Activated CD4-positive, alpha-beta T cell treated with anti-CD3 and anti-CD28 coated beads, Interleukin-2, amount 10 ng/mL, durations not matched to agents 24 days and 14 days (primary cell): Measurements from ENCODE around the gene APLF. TPM values are rescaled to one million over a fixed set of nuclear protein-coding genes. Genes with fewer than 3 reads are reported as not detected.
"Not testable (repeated sequence)": the region's sequence is repeated elsewhere in the genome, so short reads cannot be mapped to it uniquely, and the experiment has no call there.

Source experiments
- DNase-seq: peaks from one replicate; pipeline ENCODE4 v3.0.0; 2022
- H3K27ac Mint-ChIP-seq: one replicate; pipeline ENCODE4 v1.8.0; 2022; ENCODE audit warnings: mild to moderate bottlenecking, mixed read lengths
- H3K27me3 Mint-ChIP-seq: one replicate; pipeline ENCODE4 v1.8.0; 2022; ENCODE audit warnings: mixed read lengths
- H3K36me3 Mint-ChIP-seq: one replicate; pipeline ENCODE4 v1.8.0; 2022; ENCODE audit warnings: low read depth, mild to moderate bottlenecking, mixed read lengths
- H3K4me1 Mint-ChIP-seq: one replicate; pipeline ENCODE4 v1.8.0; 2021; ENCODE audit warnings: mixed read lengths
- H3K4me3 Mint-ChIP-seq: one replicate; pipeline ENCODE4 v1.8.0; 2022; ENCODE audit warnings: mild to moderate bottlenecking, moderate library complexity, mixed read lengths
- H3K9me3 Mint-ChIP-seq: one replicate; pipeline ENCODE4 v1.8.0; 2021; ENCODE audit warnings: mixed read lengths
- intact Hi-C: fragments of 100-400 bp; cut with micrococcal nuclease; formaldehyde crosslinking; loops from one replicate; pipeline ENCODE4 v1.15.1; 2023
- total RNA-seq: library from RNA; stranded (reverse); gene quantifications from 2 replicates; pipeline ENCODE4 v1.2.3, GENCODE V29; 2022

The APLF gene
- total RNA-seq, 1 donor from 2014 or later, result 2.0 TPM

- Mint-ChIP-seq H3K9me3 (no peaks in the 10 kb centered on the region), H3K27me3 (peaks cover 7% of the 10 kb centered on the region), H3K4me1 (no peaks in the 10 kb centered on the region), H3K36me3 (no peaks in the 10 kb centered on the region), H3K4me3 (no peak overlapping the region), H3K27ac (no peak overlapping the region)
- no peak for DNase-seq
- intact Hi-C loops, result no loop called here
Observed at GRCh38 chr2:68566362-68566761, 99.0 kb downstream of the APLF start.

GRCh38 chr2:68568116-68568515 is 100.7 kb downstream of the APLF start:
- Mint-ChIP-seq H3K4me1 (no peaks in the 10 kb centered on the region), H3K27ac (no peak overlapping the region), H3K36me3 (no peaks in the 10 kb centered on the region), H3K9me3 (no peaks in the 10 kb centered on the region), H3K27me3 (no peaks in the 10 kb centered on the region), H3K4me3 (no peak overlapping the region)
- DNase-seq, result no peak
- intact Hi-C loops, result no loop called here

DNA sequence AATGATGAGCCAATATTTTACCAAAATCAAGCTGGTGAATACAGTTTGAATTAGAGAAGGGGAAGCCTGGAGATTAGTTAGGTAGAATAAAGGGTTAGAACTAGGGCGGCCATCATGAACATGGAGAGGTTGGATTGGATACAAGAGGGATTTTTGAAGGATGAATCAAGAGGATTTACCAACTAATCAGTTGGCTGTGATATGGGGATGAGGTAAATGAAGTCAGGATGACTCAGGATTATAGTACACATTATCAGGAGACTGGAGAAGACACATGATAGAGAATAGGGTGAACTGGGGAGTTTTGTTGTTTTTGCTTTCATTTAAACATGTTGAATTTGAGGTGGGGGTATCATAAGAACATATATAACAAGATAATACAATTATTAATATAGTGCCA is 102.2 kb downstream of the APLF start:
- intact Hi-C loops, result no loop called here
- Mint-ChIP-seq H3K27me3 (no peaks in the 10 kb centered on the region), H3K9me3 (no peaks in the 10 kb centered on the region), H3K4me3 (no peak overlapping the region), H3K27ac (no peak overlapping the region), H3K4me1 (no peaks in the 10 kb centered on the region), H3K36me3 (peaks cover under 1% of the 10 kb centered on the region)
- no peak for DNase-seq

- H3K27ac Mint-ChIP-seq, H3K9me3 Mint-ChIP-seq, H3K4me1 Mint-ChIP-seq, H3K27me3 Mint-ChIP-seq, DNase-seq, intact Hi-C loops, H3K36me3 Mint-ChIP-seq, H3K4me3 Mint-ChIP-seq: not testable (repeated sequence)
Observed at GRCh38 chr2:68570434-68570833, 103.0 kb downstream of the APLF start.

DNA sequence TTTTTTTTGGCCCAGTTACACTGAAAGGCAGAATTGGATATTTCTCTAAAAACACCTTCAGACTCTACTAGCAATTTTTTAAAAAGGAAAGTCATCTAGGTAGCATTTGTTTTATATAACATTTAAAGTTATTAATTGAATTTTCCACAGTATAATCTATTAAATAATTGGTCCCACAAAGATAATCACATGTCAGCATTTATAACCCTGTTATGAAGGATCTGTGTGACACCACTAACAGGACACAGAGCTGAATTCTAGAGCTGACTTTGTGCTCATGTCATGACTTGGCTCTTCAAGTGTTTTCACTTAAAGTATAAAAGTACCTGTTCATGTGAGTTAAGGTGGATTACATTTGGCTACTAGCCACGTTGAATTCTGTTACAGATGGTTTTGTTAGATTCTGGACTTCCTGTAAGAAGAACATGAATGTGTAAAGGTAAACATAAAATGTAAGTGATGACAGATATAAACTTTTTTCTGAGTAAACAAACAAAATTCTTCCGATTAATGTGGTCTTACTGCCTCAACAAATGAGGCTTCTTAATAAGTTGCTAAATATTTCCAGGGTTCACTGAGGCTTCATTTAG is 106.9 kb downstream of the APLF start:
- no peak for DNase-seq

DNA sequence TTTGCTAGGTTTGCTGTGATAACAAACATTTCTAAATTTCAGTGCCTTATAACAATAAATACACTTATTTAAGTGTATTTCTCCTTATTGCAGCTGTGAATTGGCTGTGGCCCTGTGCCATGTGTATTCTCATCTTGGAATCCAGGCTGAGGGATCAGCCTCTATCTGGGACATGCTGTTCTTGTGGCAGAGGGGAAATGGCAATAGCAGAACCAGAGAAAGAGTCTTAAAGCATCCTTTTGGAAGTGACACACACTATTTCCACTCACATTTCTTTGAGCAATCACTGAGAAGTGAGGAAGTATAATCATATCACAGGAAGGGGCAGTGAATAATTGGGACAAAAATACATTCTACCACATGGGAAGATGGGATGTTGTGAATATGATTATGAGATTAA is 109.8 kb downstream of the APLF start:
- DNase-seq, result peak; percentile 10
- Mint-ChIP-seq H3K4me3 (no peak overlapping the region), H3K27ac (no peak overlapping the region), H3K36me3 (peaks cover 2% of the 10 kb centered on the region), H3K9me3 (peaks cover 4% of the 10 kb centered on the region), H3K27me3 (no peaks in the 10 kb centered on the region), H3K4me1 (no peaks in the 10 kb centered on the region)
- intact Hi-C loops, result no loop called here

More for the DNA sequence above, 106.9 kb downstream of the APLF start:
- H3K4me3 Mint-ChIP-seq, result no peak overlapping the region
- no peaks in the 10 kb centered on the region for H3K9me3 Mint-ChIP-seq
- H3K4me1 Mint-ChIP-seq, result no peaks in the 10 kb centered on the region
- H3K36me3 Mint-ChIP-seq, result peaks cover 2% of the 10 kb centered on the region
- intact Hi-C loops, result no loop called here
- H3K27me3 Mint-ChIP-seq, result no peaks in the 10 kb centered on the region
- H3K27ac Mint-ChIP-seq, result no peak overlapping the region

DNA sequence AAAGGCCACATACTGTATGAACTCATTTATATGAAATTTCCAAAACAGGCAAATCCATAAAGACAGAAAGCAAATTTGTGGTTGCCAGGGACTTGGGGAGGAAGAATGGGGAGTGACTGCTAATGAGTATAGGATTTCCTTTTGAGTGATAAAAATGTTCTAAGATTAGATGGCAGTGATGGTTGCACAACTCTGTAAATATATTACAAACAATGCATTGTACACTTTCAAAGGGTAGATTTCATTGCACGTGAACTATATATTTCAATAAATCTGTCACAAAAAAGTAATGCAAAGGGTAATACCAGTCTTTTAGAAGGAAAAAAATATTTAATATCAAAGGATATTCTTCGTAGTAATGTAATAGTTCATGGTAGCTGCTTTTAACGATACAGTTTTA is 112.3 kb downstream of the APLF start:
- peaks cover under 1% of the 10 kb centered on the region for H3K36me3 Mint-ChIP-seq
- DNase-seq, result no peak
- intact Hi-C loops, result no loop called here

DNA sequence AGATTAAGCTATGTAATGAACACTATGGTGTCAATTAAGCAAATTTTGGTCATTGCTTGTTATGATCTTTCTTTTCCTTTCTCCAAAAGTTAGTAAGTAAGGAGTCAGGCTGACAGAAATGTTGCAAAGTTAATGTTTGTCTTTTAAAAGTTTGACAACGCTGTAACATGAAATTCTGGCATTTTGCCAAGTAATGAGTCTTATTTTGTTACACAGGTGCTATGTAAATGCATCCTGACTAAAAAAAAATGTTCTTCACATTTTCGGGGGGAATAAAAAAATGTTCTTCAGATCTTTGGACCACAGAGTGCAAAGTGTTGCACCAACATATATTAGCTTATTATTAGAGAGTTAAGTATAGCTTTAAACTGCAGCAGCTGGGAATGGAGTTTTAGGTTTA is 121.2 kb downstream of the APLF start:
- DNase-seq, result no peak
- H3K9me3 Mint-ChIP-seq, result no peaks in the 10 kb centered on the region
- H3K4me1 Mint-ChIP-seq, result no peaks in the 10 kb centered on the region
- H3K36me3 Mint-ChIP-seq, result no peaks in the 10 kb centered on the region
- peaks cover 2% of the 10 kb centered on the region for H3K27me3 Mint-ChIP-seq
- intact Hi-C loops, result no loop called here
- no peak overlapping the region for H3K4me3 Mint-ChIP-seq
- no peak overlapping the region for H3K27ac Mint-ChIP-seq

More for the DNA sequence above, 112.3 kb downstream of the APLF start:
- H3K27ac Mint-ChIP-seq, result no peak overlapping the region
- no peaks in the 10 kb centered on the region for H3K4me1 Mint-ChIP-seq
- peaks cover 4% of the 10 kb centered on the region for H3K9me3 Mint-ChIP-seq
- H3K4me3 Mint-ChIP-seq, result no peak overlapping the region
- H3K27me3 Mint-ChIP-seq, result no peaks in the 10 kb centered on the region

DNA sequence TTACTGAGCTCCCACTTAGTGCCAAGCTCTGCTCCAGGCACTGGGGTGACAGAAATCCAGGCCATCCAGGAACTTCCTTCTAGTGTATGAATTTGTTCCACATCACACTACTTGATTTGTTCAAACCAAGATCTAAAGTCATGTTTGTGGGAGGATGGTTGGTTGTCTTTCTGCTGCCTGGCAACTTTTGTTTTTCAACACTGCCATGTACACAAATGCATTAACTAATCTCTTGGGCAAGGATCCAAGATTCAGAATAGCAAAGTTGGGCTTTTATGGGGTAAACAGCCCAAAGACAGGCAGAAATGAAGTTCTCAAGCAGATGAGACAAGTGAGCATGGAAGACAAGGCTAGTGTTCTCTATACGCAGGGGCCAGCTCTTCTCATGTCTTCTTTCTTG is 122.6 kb downstream of the APLF start:
- DNase-seq, result no peak
- intact Hi-C loops, result no loop called here
- peaks cover 3% of the 10 kb centered on the region for H3K4me1 Mint-ChIP-seq
- H3K4me3 Mint-ChIP-seq, result no peak overlapping the region
- no peaks in the 10 kb centered on the region for H3K36me3 Mint-ChIP-seq
- no peaks in the 10 kb centered on the region for H3K9me3 Mint-ChIP-seq
- peaks cover 2% of the 10 kb centered on the region for H3K27me3 Mint-ChIP-seq
- H3K27ac Mint-ChIP-seq, result no peak overlapping the region

DNA sequence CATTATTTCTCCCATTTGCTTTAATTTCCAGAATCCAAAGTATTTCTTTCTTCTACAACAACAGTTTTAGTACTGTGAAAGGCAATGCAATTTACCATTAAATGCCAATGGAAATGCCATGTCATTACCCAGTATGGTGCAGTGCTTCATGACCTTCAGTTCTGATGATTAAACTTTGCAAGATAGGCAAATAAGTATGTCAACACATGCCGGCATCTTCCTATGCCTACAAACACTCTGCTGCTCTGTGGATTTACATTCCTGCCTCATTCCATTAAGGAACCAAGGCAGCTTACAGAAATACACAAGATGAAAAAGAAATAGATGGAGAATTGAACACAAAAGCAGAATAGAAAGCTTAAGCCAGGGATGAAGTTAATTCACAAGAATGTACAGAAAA is 123.3 kb downstream of the APLF start:
- no peak overlapping the region for H3K4me3 Mint-ChIP-seq
- peaks cover 7% of the 10 kb centered on the region for H3K4me1 Mint-ChIP-seq
- H3K9me3 Mint-ChIP-seq, result no peaks in the 10 kb centered on the region
- intact Hi-C loops, result no loop called here
- no peak overlapping the region for H3K27ac Mint-ChIP-seq
- H3K27me3 Mint-ChIP-seq, result peaks cover 2% of the 10 kb centered on the region
- DNase-seq, result no peak
- H3K36me3 Mint-ChIP-seq, result no peaks in the 10 kb centered on the region

- H3K9me3 Mint-ChIP-seq, result no peaks in the 10 kb centered on the region
- H3K4me1 Mint-ChIP-seq, result peaks cover 7% of the 10 kb centered on the region
- peaks cover 2% of the 10 kb centered on the region for H3K27me3 Mint-ChIP-seq
- no peak overlapping the region for H3K4me3 Mint-ChIP-seq
- DNase-seq, result no peak
- H3K27ac Mint-ChIP-seq, result no peak overlapping the region
- intact Hi-C loops, result no loop called here
- no peaks in the 10 kb centered on the region for H3K36me3 Mint-ChIP-seq
Observed at GRCh38 chr2:68591225-68591624, 123.8 kb downstream of the APLF start.

- Mint-ChIP-seq H3K27ac (no peak overlapping the region), H3K4me3 (no peak overlapping the region)
- intact Hi-C loops, result no loop called here
Observed at GRCh38 chr2:68594041-68594440, 126.7 kb downstream of the APLF start.

DNA sequence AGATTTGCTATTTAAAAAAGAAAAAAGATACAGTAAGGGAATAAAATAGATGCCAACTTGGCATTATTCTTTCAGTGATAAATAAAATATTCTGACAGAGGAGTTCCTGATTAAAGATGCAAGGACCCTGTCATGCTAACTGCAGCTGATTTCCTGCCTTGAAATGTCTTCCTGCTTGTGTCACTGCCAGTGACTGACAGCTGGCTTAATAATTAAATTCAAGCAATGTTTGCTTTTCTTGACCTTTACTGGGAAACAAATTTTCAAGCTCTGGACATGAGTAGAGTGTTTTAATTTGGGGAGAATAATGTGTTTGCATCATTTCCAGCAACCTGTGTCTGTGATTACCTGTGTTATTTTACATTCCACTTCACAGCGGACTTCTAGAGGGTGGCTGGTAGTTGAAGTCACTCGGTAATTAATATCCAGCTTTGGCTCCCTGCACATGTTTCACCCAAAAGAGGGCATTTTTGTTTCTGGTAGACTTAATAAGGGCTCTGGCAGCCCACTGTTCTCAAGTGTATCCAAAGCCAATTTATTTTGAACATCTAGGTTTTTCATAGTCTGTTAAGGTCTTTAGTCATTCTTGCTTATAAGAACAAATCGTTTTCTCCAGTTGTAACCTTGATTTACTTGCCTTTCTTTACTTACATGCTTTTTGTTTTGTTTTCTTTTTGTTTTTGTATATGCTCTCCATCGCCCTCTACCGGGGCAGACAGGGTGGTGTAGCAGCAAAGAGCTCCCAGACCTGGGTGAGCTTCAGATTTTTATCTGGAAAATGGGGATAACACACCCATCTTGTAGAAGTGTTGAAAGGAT is 127.5 kb downstream of the APLF start:
- Mint-ChIP-seq H3K27me3 (peaks cover 18% of the 10 kb centered on the region), H3K36me3 (no peaks in the 10 kb centered on the region), H3K4me1 (peaks cover 7% of the 10 kb centered on the region), H3K9me3 (peaks cover 4% of the 10 kb centered on the region), H3K4me3 (no peak overlapping the region), H3K27ac (peak overlapping the region; percentile 31)
- intact Hi-C loops, result loop anchor here (1.0 to 5.0 kb wide), 2 partner anchors 132 to 332 kb away; no protein-coding TSS in a partner anchor
- DNase-seq, result peak; percentile 86

More at GRCh38 chr2:68594041-68594440, 126.7 kb downstream of the APLF start:
- H3K4me1 Mint-ChIP-seq, result peaks cover 7% of the 10 kb centered on the region
- H3K27me3 Mint-ChIP-seq, result peaks cover 10% of the 10 kb centered on the region
- no peaks in the 10 kb centered on the region for H3K36me3 Mint-ChIP-seq
- no peak for DNase-seq
- no peaks in the 10 kb centered on the region for H3K9me3 Mint-ChIP-seq

- not testable (repeated sequence) for DNase-seq, H3K36me3 Mint-ChIP-seq, H3K4me3 Mint-ChIP-seq, H3K27ac Mint-ChIP-seq, H3K4me1 Mint-ChIP-seq, H3K9me3 Mint-ChIP-seq
- H3K27me3 Mint-ChIP-seq, result peaks cover 18% of the 10 kb centered on the region
- intact Hi-C loops, result loop anchor here (1.0 to 5.0 kb wide), 2 partner anchors 132 to 332 kb away; no protein-coding TSS in a partner anchor
Observed at GRCh38 chr2:68595493-68595785, 128.1 kb downstream of the APLF start.
